COLO668 (cell line): Measurements from ENCODE around the gene PDXK.

Experiments used
- DNase-seq: peaks from one replicate; lab custom pipeline; 2025; ENCODE audit not compliant: unreplicated experiment; lab: John Stamatoyannopoulos, UW

Gene PDXK

GRCh38 chr21:43778469-43779335 is 59.8 kb downstream of the PDXK start:
- no peak for DNase-seq

GRCh38 chr21:43779660-43780059 is 60.7 kb downstream of the PDXK start:
- DNase-seq: peak; percentile 89

- DNase-seq: no peak
Observed at GRCh38 chr21:43781846-43782245, 62.9 kb downstream of the PDXK start.

GRCh38 chr21:43782431-43783097 is 63.6 kb downstream of the PDXK start:
- no peak for DNase-seq

- no peak for DNase-seq
Observed at GRCh38 chr21:43783098-43783700, 64.3 kb downstream of the PDXK start.

GRCh38 chr21:43785134-43785533 is 66.2 kb downstream of the PDXK start:
- DNase-seq: no peak

- DNase-seq: no peak
Observed at GRCh38 chr21:43786300-43786806, 67.4 kb downstream of the PDXK start.

GRCh38 chr21:43786807-43787440 is 68.0 kb downstream of the PDXK start:
- no peak for DNase-seq

GRCh38 chr21:43789276-43790009 is 70.5 kb downstream of the PDXK start, which contains the start of gene RRP1:
RRP1 (plus strand) TSS chr21:43789577; CDS start chr21:43789630, 53 bp downstream.
- peak; percentile 97 for DNase-seq

- DNase-seq: no peak
Observed at GRCh38 chr21:43790010-43790524, 71.1 kb downstream of the PDXK start.

GRCh38 chr21:43792406-43792805 is 73.5 kb downstream of the PDXK start:
- no peak for DNase-seq

- DNase-seq: no peak
Observed at GRCh38 chr21:43793243-43793642, 74.3 kb downstream of the PDXK start.

- no peak for DNase-seq
Observed at GRCh38 chr21:43794311-43794710, 75.4 kb downstream of the PDXK start.

GRCh38 chr21:43794857-43795256 is 75.9 kb downstream of the PDXK start:
- no peak for DNase-seq

- no peak for DNase-seq
Observed at GRCh38 chr21:43797415-43797814, 78.5 kb downstream of the PDXK start.

- DNase-seq: no peak
Observed at GRCh38 chr21:43797925-43798715, 79.2 kb downstream of the PDXK start.

- no peak for DNase-seq
Observed at GRCh38 chr21:43799301-43799840, 80.4 kb downstream of the PDXK start.

- no peak for DNase-seq
Observed at GRCh38 chr21:43800124-43800523, 81.2 kb downstream of the PDXK start.

- DNase-seq: no peak
Observed at GRCh38 chr21:43800566-43800965, 81.6 kb downstream of the PDXK start.
